H1 (cell line): ENCODE data around the gene PTPRD. TPM values are rescaled to one million over a fixed set of nuclear protein-coding genes. Genes with fewer than 3 reads are reported as not detected.

Experiments
- CHD7 ChIP-seq: fragments of 300-600 bp; sonication (generic); IDR thresholded peaks from 2 replicates; pipeline ENCODE4 v1.7.1; 2012; ENCODE audit warnings: low read length, moderate library complexity, mild to moderate bottlenecking, inconsistent platforms; ENCODE audit not compliant: insufficient replicate concordance
- JUND ChIP-seq: IDR thresholded peaks from 2 replicates; pipeline ENCODE4 v1.6.1; 2011; ENCODE audit warnings: mild to moderate bottlenecking, improper control_type of control experiment, low read length
- polyA plus RNA-seq, 7 experiments: library from polyadenylated mRNA; depleted of rRNA in 3 of 7; stranded (reverse) in 5 of 7; unstranded in 2 of 7; fragments of >200 nt in 5 of 7; fragments of 200-250 nt in 2 of 7; gene quantifications; 1 replicate in 5 of 7; 2 replicates in 1 of 7; 4 replicates in 1 of 7; pipeline versions ENCODE4 v1.2.1 to v1.2.3, GENCODE V29; 2011 to 2013; ENCODE audit warnings: missing spikeins in 2 of 7, mixed read lengths in 2 of 7
- total RNA-seq: library from RNA; stranded (reverse); fragmentation: NEBNext Ultra II Directional; extraction: Animal tissue kit (Norgen Biotek cat#: 25700); gene quantifications from 2 replicates; pipeline ENCODE4 v1.2.1, GENCODE V29; 2021

PTPRD gene
- total and polyA plus RNA-seq, 2 of the 8 experiments (the other 6 are each of a cell fraction or from before 2014, with no cell fraction given), result 17.2 to 77.0 TPM

- no peak for TF ChIP-seq JUND
- TF ChIP-seq CHD7, result no peak
Measured at GRCh38 chr9:9945966-9946365, 666.8 kb downstream of the PTPRD start (continued).
